ENCODE data around the gene HACE1.
"Not testable (repeated sequence)": the region's sequence is repeated elsewhere in the genome, so short reads cannot be mapped to it uniquely, and the experiment has no call there.

The HACE1 gene, protein sequence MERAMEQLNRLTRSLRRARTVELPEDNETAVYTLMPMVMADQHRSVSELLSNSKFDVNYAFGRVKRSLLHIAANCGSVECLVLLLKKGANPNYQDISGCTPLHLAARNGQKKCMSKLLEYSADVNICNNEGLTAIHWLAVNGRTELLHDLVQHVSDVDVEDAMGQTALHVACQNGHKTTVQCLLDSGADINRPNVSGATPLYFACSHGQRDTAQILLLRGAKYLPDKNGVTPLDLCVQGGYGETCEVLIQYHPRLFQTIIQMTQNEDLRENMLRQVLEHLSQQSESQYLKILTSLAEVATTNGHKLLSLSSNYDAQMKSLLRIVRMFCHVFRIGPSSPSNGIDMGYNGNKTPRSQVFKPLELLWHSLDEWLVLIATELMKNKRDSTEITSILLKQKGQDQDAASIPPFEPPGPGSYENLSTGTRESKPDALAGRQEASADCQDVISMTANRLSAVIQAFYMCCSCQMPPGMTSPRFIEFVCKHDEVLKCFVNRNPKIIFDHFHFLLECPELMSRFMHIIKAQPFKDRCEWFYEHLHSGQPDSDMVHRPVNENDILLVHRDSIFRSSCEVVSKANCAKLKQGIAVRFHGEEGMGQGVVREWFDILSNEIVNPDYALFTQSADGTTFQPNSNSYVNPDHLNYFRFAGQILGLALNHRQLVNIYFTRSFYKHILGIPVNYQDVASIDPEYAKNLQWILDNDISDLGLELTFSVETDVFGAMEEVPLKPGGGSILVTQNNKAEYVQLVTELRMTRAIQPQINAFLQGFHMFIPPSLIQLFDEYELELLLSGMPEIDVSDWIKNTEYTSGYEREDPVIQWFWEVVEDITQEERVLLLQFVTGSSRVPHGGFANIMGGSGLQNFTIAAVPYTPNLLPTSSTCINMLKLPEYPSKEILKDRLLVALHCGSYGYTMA

DNA sequence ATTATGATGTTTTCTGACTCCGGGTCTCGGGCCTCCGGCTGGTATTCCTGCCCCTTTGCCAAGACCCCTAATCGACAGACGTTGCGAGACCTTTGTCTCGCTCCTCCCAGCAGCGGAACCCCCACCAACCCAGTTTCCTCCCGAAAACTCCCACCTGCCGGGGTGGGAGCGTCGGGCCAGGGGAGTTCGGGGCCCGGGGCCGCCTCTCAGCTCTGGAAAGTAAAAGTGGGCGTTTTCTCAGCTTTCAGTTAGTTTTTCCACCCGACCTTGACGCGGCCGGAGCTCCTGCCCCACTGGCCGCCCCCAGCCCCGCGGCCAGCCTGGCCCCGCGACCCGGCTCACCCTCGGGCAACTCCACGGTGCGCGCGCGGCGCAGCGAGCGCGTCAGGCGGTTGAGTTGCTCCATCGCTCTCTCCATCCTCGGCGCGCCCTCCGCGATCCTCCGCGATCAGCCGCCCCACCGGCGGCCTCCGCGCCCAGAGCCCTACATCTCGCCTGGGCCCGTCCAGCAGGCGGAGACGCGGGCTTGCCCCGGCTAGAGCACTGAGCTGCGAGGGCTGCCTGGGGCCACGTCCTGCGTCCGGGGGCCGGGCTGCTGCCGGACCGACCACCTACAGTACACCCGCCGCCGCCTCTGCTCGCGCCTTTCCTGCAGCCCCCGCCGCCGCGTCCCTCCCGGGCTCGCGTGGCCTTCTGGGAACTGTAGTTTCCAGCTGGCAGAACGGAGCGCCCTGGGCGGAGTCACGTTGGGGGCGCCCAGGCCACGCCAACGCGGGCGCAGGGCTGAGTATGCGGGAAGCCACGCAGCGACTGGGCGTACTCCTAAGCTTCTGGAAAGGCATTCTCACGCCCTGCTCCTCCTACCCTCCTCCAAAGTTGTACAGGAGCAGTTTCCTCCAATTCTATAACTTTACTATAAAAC lies at the start of gene HACE1:
Gene HACE1 (minus strand): TSS at position 695 of the 922 bp plus-strand sequence. CDS start 277 bp downstream, at position 418.
- peak; percentile 91 for DNase-seq (ENCODE audit: low read depth, low spot score)
- TF ChIP-seq, protein P1, sequence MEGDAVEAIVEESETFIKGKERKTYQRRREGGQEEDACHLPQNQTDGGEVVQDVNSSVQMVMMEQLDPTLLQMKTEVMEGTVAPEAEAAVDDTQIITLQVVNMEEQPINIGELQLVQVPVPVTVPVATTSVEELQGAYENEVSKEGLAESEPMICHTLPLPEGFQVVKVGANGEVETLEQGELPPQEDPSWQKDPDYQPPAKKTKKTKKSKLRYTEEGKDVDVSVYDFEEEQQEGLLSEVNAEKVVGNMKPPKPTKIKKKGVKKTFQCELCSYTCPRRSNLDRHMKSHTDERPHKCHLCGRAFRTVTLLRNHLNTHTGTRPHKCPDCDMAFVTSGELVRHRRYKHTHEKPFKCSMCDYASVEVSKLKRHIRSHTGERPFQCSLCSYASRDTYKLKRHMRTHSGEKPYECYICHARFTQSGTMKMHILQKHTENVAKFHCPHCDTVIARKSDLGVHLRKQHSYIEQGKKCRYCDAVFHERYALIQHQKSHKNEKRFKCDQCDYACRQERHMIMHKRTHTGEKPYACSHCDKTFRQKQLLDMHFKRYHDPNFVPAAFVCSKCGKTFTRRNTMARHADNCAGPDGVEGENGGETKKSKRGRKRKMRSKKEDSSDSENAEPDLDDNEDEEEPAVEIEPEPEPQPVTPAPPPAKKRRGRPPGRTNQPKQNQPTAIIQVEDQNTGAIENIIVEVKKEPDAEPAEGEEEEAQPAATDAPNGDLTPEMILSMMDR (IDR thresholded peaks at IDR 0.05; ENCODE audit: low read depth, low read length): peak; percentile 26
- H3K4me3 ChIP-seq (ENCODE audit: low read depth, low read length): peak within 1 kb of the TSS; percentile 71
- in situ Hi-C loops (cut with HindIII; ENCODE audit: low sequenced_read_pairs): no loop called here

DNA sequence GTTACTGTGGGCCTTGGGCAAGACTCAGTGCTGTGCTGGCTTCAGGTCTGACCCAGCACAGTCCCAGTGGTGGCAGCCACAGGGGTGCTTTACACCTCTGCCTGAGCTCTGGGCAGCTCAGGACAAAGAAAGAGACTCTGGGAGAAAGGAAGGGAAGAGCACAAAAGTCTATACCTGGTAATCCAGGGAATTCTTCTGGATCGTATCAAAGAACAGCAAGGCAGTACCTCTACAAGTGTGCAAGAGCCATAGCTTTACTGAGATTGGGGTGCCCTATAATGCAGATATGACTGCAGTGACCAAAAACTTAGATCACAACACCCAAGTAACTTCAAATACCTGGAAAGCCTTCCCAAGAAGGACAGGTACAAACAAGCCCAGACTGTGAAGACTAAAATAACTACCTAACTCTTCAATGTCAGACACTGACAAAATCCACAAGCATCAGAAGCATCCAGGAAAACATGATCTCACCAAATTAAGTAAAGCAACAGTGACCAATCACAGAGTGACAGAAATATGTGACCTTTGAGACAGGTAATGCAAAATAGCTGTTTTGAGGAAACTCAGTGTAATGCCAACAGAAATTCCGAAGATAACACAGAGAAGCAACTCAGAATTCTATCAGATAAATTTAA lies 49.3 kb upstream of the HACE1 start:
- DNase-seq (ENCODE audit: low read depth, low spot score): no peak
- in situ Hi-C loops (cut with HindIII; ENCODE audit: low sequenced_read_pairs): no loop called here
- H3K4me3 ChIP-seq (ENCODE audit: low read depth, low read length): no peak overlapping the region
- TF ChIP-seq, protein P1 (IDR thresholded peaks at IDR 0.05; ENCODE audit: low read depth, low read length): no peak

DNA sequence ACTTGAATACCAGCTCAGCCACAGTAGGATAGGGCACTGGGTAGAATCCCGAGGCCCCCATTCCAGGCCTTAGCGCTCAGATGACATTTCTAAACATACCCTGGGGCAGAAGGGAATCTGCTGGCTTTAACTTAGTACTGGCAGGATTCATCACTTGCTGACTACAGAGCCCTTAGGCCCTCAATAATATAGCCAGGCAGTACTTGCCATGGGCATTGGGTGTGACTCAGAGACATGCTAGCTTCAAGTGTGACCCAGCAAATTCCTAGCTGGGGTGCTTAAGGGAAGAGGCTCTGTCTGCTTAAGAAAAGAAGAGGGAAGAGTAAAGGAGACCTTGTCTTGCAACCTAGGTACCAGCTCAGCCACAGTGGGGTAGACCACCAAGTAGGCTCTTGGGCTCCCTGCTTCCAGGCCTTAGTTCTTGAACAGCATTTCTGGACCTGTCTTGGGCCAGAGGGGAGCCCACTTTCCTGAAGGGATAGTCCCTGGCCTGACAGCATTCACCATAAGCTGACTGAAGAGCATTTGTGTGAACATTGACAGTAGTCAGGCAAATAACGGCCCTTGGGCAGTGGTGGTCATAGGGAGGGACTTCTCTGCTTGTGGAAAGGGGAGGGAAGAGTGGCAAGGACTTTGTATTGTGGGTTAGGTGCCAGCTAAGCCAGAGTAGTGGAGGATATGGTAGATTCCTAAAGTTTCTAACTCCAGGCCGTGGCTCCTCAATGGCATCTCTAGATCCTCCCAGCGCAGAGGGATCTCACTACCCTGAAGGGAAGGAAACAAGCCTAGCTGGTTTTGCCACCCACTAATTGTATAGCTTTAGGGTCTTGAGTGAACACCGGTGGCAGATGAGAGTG lies 48.5 kb upstream of the HACE1 start:
- TF ChIP-seq, protein P1 (IDR thresholded peaks at IDR 0.05; ENCODE audit: low read depth, low read length): no peak
- H3K4me3 ChIP-seq (ENCODE audit: low read depth, low read length): no peak overlapping the region
- DNase-seq (ENCODE audit: low read depth, low spot score): no peak
- in situ Hi-C loops (cut with HindIII; ENCODE audit: low sequenced_read_pairs): no loop called here

DNA sequence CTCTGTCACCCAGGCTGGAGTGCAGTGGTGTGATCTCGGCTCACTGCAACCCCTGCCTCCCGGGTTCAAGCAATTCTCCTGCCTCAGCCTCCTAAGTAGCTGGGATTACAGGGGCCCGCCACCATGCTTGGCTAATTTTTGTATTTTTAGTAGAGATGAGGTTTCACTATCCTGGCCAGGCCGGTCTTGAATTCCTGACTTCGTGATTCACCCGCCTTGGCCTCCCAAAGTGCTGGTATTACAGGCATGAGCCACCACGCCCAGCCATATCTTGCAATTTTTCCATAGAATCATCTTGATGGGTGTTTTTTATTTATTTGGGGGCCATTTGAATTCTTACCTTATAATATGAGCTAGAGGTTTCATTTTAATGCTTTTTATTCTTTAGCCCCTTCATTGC lies 39.2 kb upstream of the HACE1 start:
- in situ Hi-C loops (cut with HindIII; ENCODE audit: low sequenced_read_pairs); DNase-seq (ENCODE audit: low read depth, low spot score); H3K4me3 ChIP-seq (ENCODE audit: low read depth, low read length): not testable (repeated sequence)

DNA sequence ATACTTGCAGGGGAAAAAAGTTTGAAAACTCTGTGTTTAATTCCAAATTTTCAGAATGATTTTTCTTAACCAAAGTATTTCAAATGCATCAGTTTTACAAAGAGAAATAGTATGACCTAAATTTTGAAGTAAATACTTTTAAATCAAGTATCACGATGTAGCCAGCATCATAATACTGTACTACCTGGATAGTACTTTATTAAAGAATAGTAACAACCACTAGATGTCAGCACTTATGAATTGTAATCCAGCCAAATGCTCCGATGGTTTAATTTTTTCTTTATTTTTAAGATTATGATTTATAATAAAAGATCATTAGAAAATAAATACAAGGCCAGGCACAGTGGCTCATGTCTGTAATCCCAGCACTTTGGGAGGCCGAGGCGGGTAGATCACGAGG lies 37.2 kb upstream of the HACE1 start:
- TF ChIP-seq, protein P1 (IDR thresholded peaks at IDR 0.05; ENCODE audit: low read depth, low read length): peak; percentile 36
- in situ Hi-C loops (cut with HindIII; ENCODE audit: low sequenced_read_pairs): no loop called here
- DNase-seq (ENCODE audit: low read depth, low spot score): peak; percentile 6
- H3K4me3 ChIP-seq (ENCODE audit: low read depth, low read length): no peak overlapping the region

DNA sequence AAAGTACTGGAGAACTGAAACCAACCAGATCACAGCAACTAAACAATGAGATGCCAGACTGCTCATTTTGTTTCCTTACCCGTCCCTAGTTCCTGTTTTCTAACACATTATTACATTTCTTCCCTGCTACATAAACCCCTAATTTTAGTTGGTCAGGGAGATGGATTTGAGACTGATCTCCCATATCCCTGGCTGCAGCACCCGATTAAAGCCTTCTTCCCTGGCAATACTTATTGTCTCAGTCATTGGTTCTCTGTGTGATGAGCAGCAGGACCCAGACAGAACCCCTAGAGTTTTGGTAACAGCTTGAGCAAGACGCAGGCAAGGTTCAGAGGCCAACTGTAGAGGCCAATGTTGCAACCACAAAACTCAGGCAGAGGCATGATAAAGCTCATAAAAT lies 28.3 kb upstream of the HACE1 start:
- DNase-seq (ENCODE audit: low read depth, low spot score): no peak
- TF ChIP-seq, protein P1 (IDR thresholded peaks at IDR 0.05; ENCODE audit: low read depth, low read length): no peak
- in situ Hi-C loops (cut with HindIII; ENCODE audit: low sequenced_read_pairs): no loop called here
- H3K4me3 ChIP-seq (ENCODE audit: low read depth, low read length): no peak overlapping the region
